Glomerular endothelial cell (primary cell): ENCODE measurements around the gene THAP12. TPM values are rescaled to one million over a fixed set of nuclear protein-coding genes. Genes with fewer than 3 reads are reported as not detected.

Experiments used
- DNase-seq: peaks from one replicate; pipeline ENCODE4 v3.0.0-alpha.2; 2011; ENCODE audit warnings: low read depth, low spot score; ENCODE audit errors: extremely low read depth
- total RNA-seq: library from RNA; depleted of rRNA; stranded (reverse); fragments of >200 nt; gene quantifications from 2 replicates; pipeline ENCODE4 v1.2.3, GENCODE V29; 2015

The THAP12 gene
- total RNA-seq, 1 donor from 2014 or later: 20.9 TPM

DNA sequence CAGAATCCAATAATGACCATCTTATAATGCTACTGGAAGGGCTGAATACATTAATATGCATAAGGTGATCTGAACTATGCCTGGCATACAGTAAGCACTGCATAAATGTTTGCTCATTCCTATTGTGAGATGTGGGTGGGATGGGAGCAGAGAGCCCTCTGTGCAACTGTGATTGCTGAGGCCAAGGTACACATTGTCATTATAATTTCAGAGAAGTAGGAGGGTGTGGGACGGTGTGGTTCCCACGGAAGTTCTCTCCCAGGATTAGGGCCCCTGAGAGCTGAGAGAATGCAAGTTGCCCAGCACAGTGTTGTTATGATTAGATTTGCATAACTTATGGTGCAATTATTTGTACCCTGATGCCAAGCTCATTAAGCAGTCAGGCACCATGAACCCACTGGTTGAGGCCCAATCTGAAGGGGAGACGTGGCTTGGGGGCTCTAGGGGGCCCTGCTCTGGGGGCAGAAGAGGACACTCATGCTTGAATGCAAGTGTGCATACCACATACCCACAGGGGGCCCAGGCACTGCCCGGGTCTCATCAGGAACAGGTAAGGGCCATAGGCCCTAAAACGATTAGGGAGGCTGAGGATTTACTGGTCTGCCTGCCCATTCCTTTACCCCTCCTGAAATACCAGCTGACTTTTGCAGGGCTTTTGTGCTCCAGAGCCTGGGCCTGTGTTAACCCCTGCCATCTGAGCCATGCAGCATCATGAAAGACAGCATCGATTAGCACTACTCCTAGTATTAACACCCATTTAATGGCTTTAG lies 72.8 kb downstream of the THAP12 start:
- DNase-seq: no peak

DNA sequence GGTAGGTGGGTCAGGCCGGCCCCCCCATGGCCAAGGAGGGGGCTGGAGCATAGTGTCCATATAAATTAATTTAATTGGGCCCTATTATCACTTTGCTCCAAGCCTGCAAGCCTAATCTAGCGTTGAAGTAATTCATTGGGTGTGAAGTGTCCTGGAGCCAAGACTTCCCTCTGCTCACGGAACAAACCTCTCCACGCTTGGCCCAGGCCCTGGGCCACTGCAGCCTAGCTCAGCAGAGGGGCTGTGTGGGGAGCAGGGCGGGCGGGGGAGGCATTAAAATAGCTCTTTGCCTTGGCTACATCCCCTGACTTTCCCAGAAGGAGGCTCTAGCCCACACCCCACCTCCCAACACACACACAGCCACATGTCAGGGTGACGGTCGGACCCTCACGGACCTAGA lies 73.5 kb downstream of the THAP12 start:
- no peak for DNase-seq

DNA sequence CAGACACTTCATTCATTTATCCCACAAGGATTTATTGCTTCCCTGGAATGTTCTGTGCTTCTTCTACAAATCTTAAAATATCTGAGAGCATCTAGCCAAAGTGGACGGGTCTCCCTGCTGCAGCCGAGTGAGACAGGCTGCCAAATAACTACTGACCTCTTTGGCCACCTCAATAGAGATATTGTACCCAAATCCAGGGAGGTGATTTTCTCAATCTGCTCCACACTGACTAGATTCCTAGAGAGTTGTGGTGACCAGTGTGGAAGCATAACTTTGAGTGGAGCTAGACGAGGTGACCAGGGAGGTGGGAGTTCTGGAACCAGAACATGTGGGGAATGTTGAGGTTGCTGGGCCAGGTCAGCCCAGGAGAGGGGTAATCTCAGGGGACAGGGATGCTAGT lies 77.5 kb downstream of the THAP12 start:
- no peak for DNase-seq

DNA sequence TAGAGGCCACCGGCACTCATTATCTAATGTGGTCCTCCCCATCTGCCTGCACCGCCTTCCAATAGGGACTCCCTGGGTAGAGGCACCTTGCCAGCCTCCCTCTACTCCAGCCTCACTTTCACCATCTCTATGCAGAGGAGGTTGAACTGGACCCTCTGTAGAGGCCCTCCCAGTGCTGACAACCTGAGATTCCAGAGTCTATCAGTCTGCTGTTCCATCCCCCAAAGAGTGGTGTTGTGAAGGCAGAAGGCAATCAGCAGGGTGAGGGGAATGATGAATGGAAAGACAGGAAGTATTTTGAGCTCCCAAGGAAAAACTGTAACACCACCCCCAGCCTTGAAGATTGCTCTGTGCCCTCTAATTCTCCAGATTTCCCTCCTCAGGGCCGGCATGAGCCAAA lies 77.9 kb downstream of the THAP12 start:
- DNase-seq: no peak

Other genes with a start within 250 kb of the THAP12 start
- gene WNT11, start 174.6 kb downstream of the THAP12 start, total RNA-seq: not detected in 2 replicates
- 0.53 and 1.3 TPM in 2 replicates for gene GVQW3, start 191 bp upstream of the THAP12 start, total RNA-seq
- 8.6 and 16.7 TPM in 2 replicates for gene EMSY, start 63.9 kb upstream of the THAP12 start, total RNA-seq